HepG2 (cell line): ENCODE results near the gene AASS. TPM values are rescaled to one million over a fixed set of nuclear protein-coding genes. Genes with fewer than 3 reads are reported as not detected.

Experiments used
- KDM2A ChIP-seq: sonication (generic); formaldehyde crosslinking; IDR thresholded peaks from 2 replicates; pipeline ENCODE4 v1.4.0; 2020; ENCODE audit warnings: low read depth, missing genetic modification reagents, borderline replicate concordance
- NFYB ChIP-seq: sonication (generic); formaldehyde crosslinking; IDR thresholded peaks from 2 replicates; pipeline ENCODE4 v1.4.0; 2020; ENCODE audit warnings: missing genetic modification reagents
- NPAS2 ChIP-seq: sonication (generic); formaldehyde crosslinking; IDR thresholded peaks from 2 replicates; pipeline ENCODE4 v1.8.0; 2022; ENCODE audit warnings: mild to moderate bottlenecking, missing genetic modification reagents, borderline replicate concordance
- POGZ ChIP-seq: sonication (generic); formaldehyde crosslinking; IDR thresholded peaks from 2 replicates; pipeline ENCODE4 v1.4.0; 2020; ENCODE audit warnings: mild to moderate bottlenecking, missing genetic modification reagents
- SMAD3 ChIP-seq: sonication (generic); formaldehyde crosslinking; IDR thresholded peaks from 2 replicates; pipeline ENCODE4 v1.4.0; 2020; ENCODE audit warnings: missing genetic modification reagents
- SPEN ChIP-seq: sonication (generic); formaldehyde crosslinking; IDR thresholded peaks from 2 replicates; pipeline ENCODE4 v1.5.1; 2020; ENCODE audit warnings: low read depth, mild to moderate bottlenecking, missing genetic modification reagents
- ZNF44 ChIP-seq: sonication (generic); formaldehyde crosslinking; IDR thresholded peaks from 2 replicates; pipeline ENCODE4 v1.5.1; 2020; ENCODE audit warnings: mild to moderate bottlenecking, missing genetic modification reagents
- ZNF614 ChIP-seq: IDR thresholded peaks from 2 replicates; pipeline ENCODE4 v1.6.1; 2018; ENCODE audit warnings: missing biosample characterization, missing genetic modification reagents, inconsistent platforms, borderline replicate concordance
- polyA plus RNA-seq, 8 experiments: library from polyadenylated mRNA; depleted of rRNA in 3 of 8; stranded (reverse) in 7 of 8; unstranded in 1 of 8; fragments of >200 nt; fragmentation: Illumina TruSeq in 4 of 8; extraction: Trizol in 4 of 8; gene quantifications; 2 replicates each; pipeline versions ENCODE4 v1.2.1 to v1.2.3, GENCODE V29; 2011 to 2016; ENCODE audit warnings: low read depth in 4 of 8, missing spikeins in 1 of 8, mixed read lengths in 1 of 8; ENCODE audit not compliant: insufficient read depth in 1 of 8
- total RNA-seq, 5 experiments: library from RNA; depleted of rRNA; stranded (reverse); fragments of >200 nt; fragmentation: Illumina TruSeq; extraction: Trizol; gene quantifications; 2 replicates each; pipeline ENCODE4 v1.2.3, GENCODE V29; 2016; ENCODE audit warnings: low read depth in 1 of 5
- TF ChIP-seq, protein P1 (sequence below): sonication (generic); formaldehyde crosslinking; IDR thresholded peaks from 2 replicates; pipeline ENCODE4 v1.5.1; 2020; ENCODE audit warnings: mild to moderate bottlenecking, missing genetic modification reagents, moderate library complexity
- TF ChIP-seq, protein P2 (sequence below), 2 experiments: fragments of 450-650 bp in 1 of 2; sonication (generic) in 1 of 2; formaldehyde crosslinking in 1 of 2; IDR thresholded peaks; 2 replicates each; pipeline versions ENCODE4 v1.6.1 to v1.8.0; 2016 to 2022; ENCODE audit warnings: antibody characterized with exemption in 1 of 2, mild to moderate bottlenecking in 1 of 2, missing genetic modification reagents in 1 of 2

The AASS gene
- total and polyA plus RNA-seq, 2 of the 13 experiments (the other 11 are each of a cell fraction or from before 2014, with no cell fraction given): 11.6 to 43.9 TPM

GRCh38 chr7:122143751-122144711, at the start of gene AASS (continued):
- TF ChIP-seq, protein P1, sequence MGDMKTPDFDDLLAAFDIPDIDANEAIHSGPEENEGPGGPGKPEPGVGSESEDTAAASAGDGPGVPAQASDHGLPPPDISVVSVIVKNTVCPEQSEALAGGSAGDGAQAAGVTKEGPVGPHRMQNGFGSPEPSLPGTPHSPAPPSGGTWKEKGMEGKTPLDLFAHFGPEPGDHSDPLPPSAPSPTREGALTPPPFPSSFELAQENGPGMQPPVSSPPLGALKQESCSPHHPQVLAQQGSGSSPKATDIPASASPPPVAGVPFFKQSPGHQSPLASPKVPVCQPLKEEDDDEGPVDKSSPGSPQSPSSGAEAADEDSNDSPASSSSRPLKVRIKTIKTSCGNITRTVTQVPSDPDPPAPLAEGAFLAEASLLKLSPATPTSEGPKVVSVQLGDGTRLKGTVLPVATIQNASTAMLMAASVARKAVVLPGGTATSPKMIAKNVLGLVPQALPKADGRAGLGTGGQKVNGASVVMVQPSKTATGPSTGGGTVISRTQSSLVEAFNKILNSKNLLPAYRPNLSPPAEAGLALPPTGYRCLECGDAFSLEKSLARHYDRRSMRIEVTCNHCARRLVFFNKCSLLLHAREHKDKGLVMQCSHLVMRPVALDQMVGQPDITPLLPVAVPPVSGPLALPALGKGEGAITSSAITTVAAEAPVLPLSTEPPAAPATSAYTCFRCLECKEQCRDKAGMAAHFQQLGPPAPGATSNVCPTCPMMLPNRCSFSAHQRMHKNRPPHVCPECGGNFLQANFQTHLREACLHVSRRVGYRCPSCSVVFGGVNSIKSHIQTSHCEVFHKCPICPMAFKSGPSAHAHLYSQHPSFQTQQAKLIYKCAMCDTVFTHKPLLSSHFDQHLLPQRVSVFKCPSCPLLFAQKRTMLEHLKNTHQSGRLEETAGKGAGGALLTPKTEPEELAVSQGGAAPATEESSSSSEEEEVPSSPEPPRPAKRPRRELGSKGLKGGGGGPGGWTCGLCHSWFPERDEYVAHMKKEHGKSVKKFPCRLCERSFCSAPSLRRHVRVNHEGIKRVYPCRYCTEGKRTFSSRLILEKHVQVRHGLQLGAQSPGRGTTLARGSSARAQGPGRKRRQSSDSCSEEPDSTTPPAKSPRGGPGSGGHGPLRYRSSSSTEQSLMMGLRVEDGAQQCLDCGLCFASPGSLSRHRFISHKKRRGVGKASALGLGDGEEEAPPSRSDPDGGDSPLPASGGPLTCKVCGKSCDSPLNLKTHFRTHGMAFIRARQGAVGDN (CRISPR knock-in tag): peak; percentile 85
- TF ChIP-seq ZNF614 (CRISPR knock-in tag) (0 out of 2 replicates have a peak, but pooled peaks have one; percentile 19), SMAD3 (CRISPR knock-in tag) (peak; percentile 78), NFYB (CRISPR knock-in tag) (peak; percentile 91), NPAS2 (CRISPR knock-in tag) (no peak), KDM2A (CRISPR knock-in tag) (peak; percentile 49; the same call in 1 of the 2 replicates), SPEN (CRISPR knock-in tag) (peak; percentile 47), ZNF44 (CRISPR knock-in tag) (no peak; the same call in 1 of the 2 replicates), POGZ (CRISPR knock-in tag) (peak; percentile 94)
- TF ChIP-seq, protein P2, sequence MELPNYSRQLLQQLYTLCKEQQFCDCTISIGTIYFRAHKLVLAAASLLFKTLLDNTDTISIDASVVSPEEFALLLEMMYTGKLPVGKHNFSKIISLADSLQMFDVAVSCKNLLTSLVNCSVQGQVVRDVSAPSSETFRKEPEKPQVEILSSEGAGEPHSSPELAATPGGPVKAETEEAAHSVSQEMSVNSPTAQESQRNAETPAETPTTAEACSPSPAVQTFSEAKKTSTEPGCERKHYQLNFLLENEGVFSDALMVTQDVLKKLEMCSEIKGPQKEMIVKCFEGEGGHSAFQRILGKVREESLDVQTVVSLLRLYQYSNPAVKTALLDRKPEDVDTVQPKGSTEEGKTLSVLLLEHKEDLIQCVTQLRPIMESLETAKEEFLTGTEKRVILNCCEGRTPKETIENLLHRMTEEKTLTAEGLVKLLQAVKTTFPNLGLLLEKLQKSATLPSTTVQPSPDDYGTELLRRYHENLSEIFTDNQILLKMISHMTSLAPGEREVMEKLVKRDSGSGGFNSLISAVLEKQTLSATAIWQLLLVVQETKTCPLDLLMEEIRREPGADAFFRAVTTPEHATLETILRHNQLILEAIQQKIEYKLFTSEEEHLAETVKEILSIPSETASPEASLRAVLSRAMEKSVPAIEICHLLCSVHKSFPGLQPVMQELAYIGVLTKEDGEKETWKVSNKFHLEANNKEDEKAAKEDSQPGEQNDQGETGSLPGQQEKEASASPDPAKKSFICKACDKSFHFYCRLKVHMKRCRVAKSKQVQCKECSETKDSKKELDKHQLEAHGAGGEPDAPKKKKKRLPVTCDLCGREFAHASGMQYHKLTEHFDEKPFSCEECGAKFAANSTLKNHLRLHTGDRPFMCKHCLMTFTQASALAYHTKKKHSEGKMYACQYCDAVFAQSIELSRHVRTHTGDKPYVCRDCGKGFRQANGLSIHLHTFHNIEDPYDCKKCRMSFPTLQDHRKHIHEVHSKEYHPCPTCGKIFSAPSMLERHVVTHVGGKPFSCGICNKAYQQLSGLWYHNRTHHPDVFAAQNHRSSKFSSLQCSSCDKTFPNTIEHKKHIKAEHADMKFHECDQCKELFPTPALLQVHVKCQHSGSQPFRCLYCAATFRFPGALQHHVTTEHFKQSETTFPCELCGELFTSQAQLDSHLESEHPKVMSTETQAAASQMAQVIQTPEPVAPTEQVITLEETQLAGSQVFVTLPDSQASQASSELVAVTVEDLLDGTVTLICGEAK (IDR thresholded peaks at IDR 0.05): no peak
- TF ChIP-seq, protein P2 (CRISPR knock-in tag; IDR thresholded peaks at IDR 0.05): peak; percentile 53; the same call in 1 of the 2 replicates
